ENCODE measurements around the gene ERFL.

The ERFL gene

GRCh38 chr19:41895745-41896580 is 32.3 kb downstream of the ERFL start:
- DNase-seq: no peak

GRCh38 chr19:41894350-41894749 is 33.9 kb downstream of the ERFL start:
- DNase-seq: no peak

- no peak for DNase-seq
These were observed 34.4 kb downstream of the ERFL start for GRCh38 chr19:41893899-41894298.

GRCh38 chr19:41892173-41892902 is 35.9 kb downstream of the ERFL start:
- DNase-seq: no peak

GRCh38 chr19:41890936-41891335 is 37.3 kb downstream of the ERFL start:
- DNase-seq: no peak

GRCh38 chr19:41889896-41890295 is 38.4 kb downstream of the ERFL start:
- DNase-seq: no peak

- no peak for DNase-seq
These were observed 39.3 kb downstream of the ERFL start for GRCh38 chr19:41888926-41889325.

- no peak for DNase-seq
These were observed 40.4 kb downstream of the ERFL start for GRCh38 chr19:41887711-41888382.

- no peak for DNase-seq
These were observed 41.2 kb downstream of the ERFL start for GRCh38 chr19:41886761-41887710.

GRCh38 chr19:41883821-41884733 is 44.2 kb downstream of the ERFL start:
- peak; percentile 92 for DNase-seq

GRCh38 chr19:41883463-41883820 is 44.8 kb downstream of the ERFL start:
- DNase-seq: no peak

- DNase-seq: no peak
These were observed 45.4 kb downstream of the ERFL start, which contains the start of gene ARHGEF1 for GRCh38 chr19:41882568-41883462. Gene ARHGEF1, plus strand, starts transcription at chr19:41883184. Its CDS starts 4,899 bp downstream, at chr19:41888083.

- no peak for DNase-seq
These were observed 47.9 kb downstream of the ERFL start for GRCh38 chr19:41880329-41880708.

GRCh38 chr19:41879670-41880328 is 48.5 kb downstream of the ERFL start:
- no peak for DNase-seq

- DNase-seq: no peak
These were observed 49.2 kb downstream of the ERFL start for GRCh38 chr19:41879080-41879479.

- no peak for DNase-seq
These were observed 50.0 kb downstream of the ERFL start for GRCh38 chr19:41877916-41878905.

- no peak for DNase-seq
These were observed 51.1 kb downstream of the ERFL start, which contains the start of gene CD79A for GRCh38 chr19:41876847-41877832. Gene CD79A, plus strand, starts transcription at chr19:41877279. Its CDS starts 26 bp downstream, at chr19:41877305.

Data from NCI-H1694 treated with DMSO at 0.1 percent for 48 hours (cell line).